MM.1S (cell line): Measurements from ENCODE around the gene CHAF1A.

Experiments used
- CTCF ChIP-seq: fragments of 300-600 bp; sonication (generic); IDR thresholded peaks from 2 replicates; pipeline ENCODE4 v1.5.1; 2016; ENCODE audit warnings: antibody characterized with exemption, low read length, mixed read lengths
- EZH2 ChIP-seq: fragments of 300-600 bp; sonication (generic); optimal IDR thresholded peaks from 2 replicates; pipeline ENCODE3; 2017; ENCODE audit warnings: low read depth, mild to moderate bottlenecking, antibody characterized with exemption, low read length, mixed read lengths
- EZH2phosphoT487 ChIP-seq: fragments of 300-600 bp; sonication (generic); IDR thresholded peaks from 2 replicates; pipeline ENCODE4 v1.6.1; 2018; ENCODE audit warnings: antibody characterized with exemption, low read length

- TF ChIP-seq CTCF: no peak
- TF ChIP-seq EZH2: no peak
- TF ChIP-seq EZH2phosphoT487: no peak
Measured at GRCh38 chr19:4396949-4397783, 5.3 kb upstream of the CHAF1A start.
